PC-3 (cell line): ENCODE data around the gene TIGD2. TPM values are rescaled to one million over a fixed set of nuclear protein-coding genes. Genes with fewer than 3 reads are reported as not detected.

Source experiments
- ATAC-seq: fragments of 200-7000 bp; cut with Tn5 transposase; 2 replicates; pipeline ENCODE4 v1.9.1; 2020; ENCODE audit warnings: mild to moderate bottlenecking, moderate library complexity
- BruUV-seq: library from RNA; stranded (reverse); fragments of 400-500 nt; replicated peaks from 2 replicates; lab custom pipeline; 2021; lab: Mats Ljungman, UMichigan
- CTCF ChIA-PET: fragments of 300-600 bp; sonication (Branson Sonifier 250); formaldehyde crosslinking; loops from one replicate; lab custom pipeline; 2022; ENCODE audit warnings: antibody characterized with exemption; lab: Charles Lee
- POLR2A ChIA-PET: fragments of 300-600 bp; sonication (Branson Sonifier 250); formaldehyde crosslinking; loops from one replicate; lab custom pipeline; 2022; ENCODE audit warnings: antibody characterized with exemption; ENCODE audit not compliant: unreplicated experiment; lab: Charles Lee
- DNase-seq: peaks from one replicate; pipeline ENCODE4 v3.0.0-alpha.2; 2015
- H2AFZ ChIP-seq: fragments of 300-600 bp; sonication (generic); 2 replicates; pipeline ENCODE4 v1.6.0; 2016; ENCODE audit warnings: antibody characterized with exemption, low read length
- H3F3A ChIP-seq: fragments of 300-600 bp; sonication (generic); one replicate; pipeline ENCODE4 v1.6.0; 2017; ENCODE audit warnings: antibody characterized with exemption, low read length, control low read depth, mild to moderate bottlenecking; ENCODE audit not compliant: unreplicated experiment
- H3K27ac ChIP-seq: fragments of 300-600 bp; sonication (generic); 2 replicates; pipeline ENCODE4 v1.5.1; 2016; ENCODE audit warnings: mild to moderate bottlenecking, low read length
- H3K27me3 ChIP-seq: fragments of 300-600 bp; sonication (generic); 2 replicates; pipeline ENCODE4 v1.6.1; 2016; ENCODE audit warnings: low read length, mixed read lengths
- H3K36me3 ChIP-seq: fragments of 300-600 bp; sonication (generic); 2 replicates; pipeline ENCODE4 v1.6.1; 2016; ENCODE audit warnings: low read depth, mixed run types, low read length, mixed read lengths
- H3K4me1 ChIP-seq: fragments of 300-600 bp; sonication (generic); 2 replicates; pipeline ENCODE4 v1.5.1; 2016; ENCODE audit warnings: low read length; ENCODE audit not compliant: insufficient read depth
- H3K4me2 ChIP-seq: fragments of 300-600 bp; sonication (generic); 2 replicates; pipeline ENCODE4 v1.6.0; 2016; ENCODE audit warnings: low read length
- H3K4me3 ChIP-seq: fragments of 300-600 bp; sonication (generic); 2 replicates; pipeline ENCODE4 v1.5.1; 2016; ENCODE audit warnings: mild to moderate bottlenecking, low read length, mixed read lengths
- H3K79me2 ChIP-seq: fragments of 300-600 bp; sonication (generic); 2 replicates; pipeline ENCODE4 v1.6.1; 2017; ENCODE audit warnings: low read length, mixed read lengths
- H3K9ac ChIP-seq: fragments of 300-600 bp; sonication (generic); 2 replicates; pipeline ENCODE4 v1.6.0; 2016; ENCODE audit warnings: mild to moderate bottlenecking, low read length
- H3K9me2 ChIP-seq: fragments of 300-600 bp; sonication (generic); replicated peaks from 2 replicates; pipeline ENCODE4 v1.6.1; 2016; ENCODE audit warnings: mixed run types, low read length, mixed read lengths
- H3K9me3 ChIP-seq: fragments of 300-600 bp; sonication (generic); 2 replicates; pipeline ENCODE4 v1.6.1; 2016; ENCODE audit warnings: low read length, mixed read lengths
- H4K20me1 ChIP-seq: fragments of 300-600 bp; sonication (generic); 2 replicates; pipeline ENCODE4 v1.6.1; 2016; ENCODE audit warnings: low read length, mixed read lengths
- CTCF ChIP-seq: fragments of 300-600 bp; sonication (generic); conservative IDR thresholded peaks from 2 replicates; pipeline ENCODE4 v1.5.1; 2017; ENCODE audit warnings: antibody characterized with exemption, low read depth, mild to moderate bottlenecking, low read length
- EZH2 ChIP-seq: fragments of 300-600 bp; sonication (generic); IDR thresholded peaks from one replicate; pipeline ENCODE4 v1.6.1; 2017; ENCODE audit warnings: antibody characterized with exemption, mild to moderate bottlenecking, low read length; ENCODE audit not compliant: unreplicated experiment
- EZH2phosphoT487 ChIP-seq: fragments of 300-600 bp; sonication (generic); IDR thresholded peaks from 2 replicates; pipeline ENCODE4 v1.6.1; 2018; ENCODE audit warnings: mild to moderate bottlenecking, antibody characterized with exemption, low read length, borderline replicate concordance
- intact Hi-C: fragments of 100-400 bp; cut with micrococcal nuclease; formaldehyde crosslinking; loops from 2 replicates; pipeline ENCODE4 v1.9.0; 2023
- total RNA-seq: library from RNA; depleted of rRNA; stranded (reverse); fragments of >200 nt; gene quantifications from 2 replicates; pipeline ENCODE4 v1.2.3, GENCODE V29; 2014

Gene TIGD2
- total RNA-seq, 1 experiment from 2014 or later = 5.4 TPM

DNA sequence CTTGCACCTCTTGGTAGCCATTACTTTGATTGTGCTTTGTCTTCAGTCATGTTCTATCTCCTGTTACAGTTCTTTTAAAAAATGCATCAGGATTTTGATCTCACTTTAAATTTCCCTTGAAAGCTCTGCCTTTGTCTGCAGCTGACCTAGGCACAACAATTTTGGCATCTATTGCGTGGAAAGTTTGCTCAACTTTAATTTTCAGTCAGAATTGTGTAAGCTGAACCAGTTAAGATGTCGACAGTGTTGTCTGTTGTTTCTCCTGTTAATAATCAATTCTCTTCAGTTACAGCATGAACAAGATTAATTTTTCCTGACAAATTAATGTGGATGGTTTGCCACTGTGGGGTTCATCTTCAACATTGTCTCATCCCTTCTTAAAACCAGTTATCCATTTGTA lies 34.9 kb downstream of the TIGD2 start:
- H3K9me3 ChIP-seq = no peaks in the 10 kb centered on the region
- H3K9me2 ChIP-seq = no peaks in the 10 kb centered on the region
- no peak overlapping the region for H3K9ac ChIP-seq
- TF ChIP-seq CTCF = no peak
- TF ChIP-seq EZH2phosphoT487 = no peak
- TF ChIP-seq EZH2 = no peak
- CTCF ChIA-PET = no interaction called here
- intact Hi-C loops = no loop called here
- no peaks in the 10 kb centered on the region for H3K79me2 ChIP-seq
- H3K27ac ChIP-seq = no peak overlapping the region
- DNase-seq (no peak), ATAC-seq (no peak)
- H3K4me1 ChIP-seq = no peaks in the 10 kb centered on the region
- no peak overlapping the region for H3K4me2 ChIP-seq
- H3F3A ChIP-seq = no peaks in the 10 kb centered on the region
- H3K4me3 ChIP-seq = no peak overlapping the region
- POLR2A ChIA-PET = no interaction called here
- H4K20me1 ChIP-seq = no peaks in the 10 kb centered on the region
- H3K27me3 ChIP-seq = no peaks in the 10 kb centered on the region
- no TSS peak for BruUV-seq
- H2AFZ ChIP-seq = no peak overlapping the region
- H3K36me3 ChIP-seq = no peaks in the 10 kb centered on the region

DNA sequence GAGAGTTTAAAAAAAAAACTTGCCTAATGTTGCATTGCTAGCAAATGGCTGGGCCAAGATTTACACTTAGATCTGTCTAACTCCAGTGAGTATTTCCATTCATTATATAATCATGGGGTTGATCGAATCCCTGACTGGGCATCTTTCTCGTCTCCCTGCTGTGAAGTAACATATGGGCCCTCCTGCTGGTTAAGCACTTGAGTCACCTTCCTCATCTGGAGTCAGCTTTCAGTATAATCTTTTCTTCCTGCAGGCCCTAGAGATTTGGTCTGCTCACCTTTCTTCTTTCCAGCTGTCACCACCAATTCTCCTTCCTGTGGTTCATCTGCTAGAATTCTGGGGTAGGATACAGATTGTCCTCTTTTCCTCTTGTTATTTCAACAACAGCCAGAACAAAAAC lies 41.6 kb downstream of the TIGD2 start:
- no peaks in the 10 kb centered on the region for H3K79me2 ChIP-seq
- H3K27ac ChIP-seq = no peak overlapping the region
- BruUV-seq = no TSS peak
- CTCF ChIA-PET = no interaction called here
- H3K36me3 ChIP-seq = no peaks in the 10 kb centered on the region
- no peaks in the 10 kb centered on the region for H3K9me3 ChIP-seq
- no peak overlapping the region for H3K9ac ChIP-seq
- H4K20me1 ChIP-seq = no peaks in the 10 kb centered on the region
- ATAC-seq (no peak), DNase-seq (no peak)
- no peaks in the 10 kb centered on the region for H3K9me2 ChIP-seq
- no peak overlapping the region for H2AFZ ChIP-seq
- no peaks in the 10 kb centered on the region for H3K27me3 ChIP-seq
- H3K4me3 ChIP-seq = no peak overlapping the region
- no peak overlapping the region for H3K4me2 ChIP-seq
- intact Hi-C loops = no loop called here
- POLR2A ChIA-PET = no interaction called here
- no peaks in the 10 kb centered on the region for H3K4me1 ChIP-seq
- no peaks in the 10 kb centered on the region for H3F3A ChIP-seq
- TF ChIP-seq CTCF (no peak), EZH2 (no peak), EZH2phosphoT487 (no peak)

GRCh38 chr4:89156174-89156914 lies 45.0 kb downstream of the TIGD2 start:
- no TSS peak for BruUV-seq
- Histone ChIP-seq H3K4me3 (no peak overlapping the region), H4K20me1 (no peaks in the 10 kb centered on the region), H3K27ac (no peak overlapping the region), H3F3A (no peaks in the 10 kb centered on the region), H3K79me2 (no peaks in the 10 kb centered on the region), H3K4me1 (no peaks in the 10 kb centered on the region), H3K9me2 (no peaks in the 10 kb centered on the region), H3K27me3 (no peaks in the 10 kb centered on the region), H3K9me3 (no peaks in the 10 kb centered on the region), H3K4me2 (no peak overlapping the region), H3K36me3 (no peaks in the 10 kb centered on the region), H3K9ac (no peak overlapping the region), H2AFZ (no peak overlapping the region)
- ChIA-PET POLR2A (no interaction called here), CTCF (no interaction called here)
- TF ChIP-seq EZH2 (no peak), EZH2phosphoT487 (no peak), CTCF (no peak)
- intact Hi-C loops = no loop called here
- no peak for DNase-seq
- ATAC-seq = no peak
